Measurements from ENCODE around the gene TRIM2. TPM values are rescaled to one million over a fixed set of nuclear protein-coding genes. Genes with fewer than 3 reads are reported as not detected.

The TRIM2 gene
- total RNA-seq, 1 experiment from 2014 or later = 49.6 TPM

GRCh38 chr4:153371701-153372234 lies 167.5 kb downstream of the TRIM2 start:
- CTCF ChIA-PET = no interaction called here
- intact Hi-C loops (cut with micrococcal nuclease; ENCODE audit: unreplicated experiment) = no loop called here
- no peaks in the 10 kb centered on the region for H3K27me3 Mint-ChIP-seq (ENCODE audit: unreplicated experiment)
- no peak for DNase-seq
- BruUV-seq (replicated peaks) = no TSS peak
- no peak overlapping the region for H3K27ac Mint-ChIP-seq (ENCODE audit: unreplicated experiment)
- TF ChIP-seq CTCF (IDR thresholded peaks at IDR 0.05; ENCODE audit: unreplicated experiment) = no peak
- H3K4me1 Mint-ChIP-seq (ENCODE audit: low read depth, unreplicated experiment) = no peaks in the 10 kb centered on the region
- H3K36me3 Mint-ChIP-seq (ENCODE audit: insufficient read depth, unreplicated experiment) = no peaks in the 10 kb centered on the region
- H3K4me3 Mint-ChIP-seq (ENCODE audit: low read depth, unreplicated experiment) = no peak overlapping the region
- no peaks in the 10 kb centered on the region for H3K9me3 Mint-ChIP-seq (ENCODE audit: low read depth, unreplicated experiment)

- TF ChIP-seq CTCF (IDR thresholded peaks at IDR 0.05; ENCODE audit: unreplicated experiment) = no peak
- Mint-ChIP-seq H3K27ac (ENCODE audit: unreplicated experiment) (no peak overlapping the region), H3K4me3 (ENCODE audit: low read depth, unreplicated experiment) (no peak overlapping the region), H3K9me3 (ENCODE audit: low read depth, unreplicated experiment) (no peaks in the 10 kb centered on the region), H3K4me1 (ENCODE audit: low read depth, unreplicated experiment) (no peaks in the 10 kb centered on the region), H3K27me3 (ENCODE audit: unreplicated experiment) (no peaks in the 10 kb centered on the region), H3K36me3 (ENCODE audit: insufficient read depth, unreplicated experiment) (no peaks in the 10 kb centered on the region)
- no peak for DNase-seq
- CTCF ChIA-PET = no interaction called here
- intact Hi-C loops (cut with micrococcal nuclease; ENCODE audit: unreplicated experiment) = no loop called here
- no TSS peak for BruUV-seq (replicated peaks)
These were observed 168.8 kb downstream of the TRIM2 start for GRCh38 chr4:153372967-153373562.

- no peak overlapping the region for H3K27ac Mint-ChIP-seq (ENCODE audit: unreplicated experiment)
- no peaks in the 10 kb centered on the region for H3K36me3 Mint-ChIP-seq (ENCODE audit: insufficient read depth, unreplicated experiment)
- no peaks in the 10 kb centered on the region for H3K27me3 Mint-ChIP-seq (ENCODE audit: unreplicated experiment)
- no TSS peak for BruUV-seq (replicated peaks)
- CTCF ChIA-PET = interaction anchor here (0.7 kb wide), 1 partner anchor 40 kb away, joined by 4 read pairs; no protein-coding TSS in a partner anchor
- intact Hi-C loops (cut with micrococcal nuclease; ENCODE audit: unreplicated experiment) = no loop called here
- H3K4me1 Mint-ChIP-seq (ENCODE audit: low read depth, unreplicated experiment) = no peaks in the 10 kb centered on the region
- no peak overlapping the region for H3K4me3 Mint-ChIP-seq (ENCODE audit: low read depth, unreplicated experiment)
- no peak for DNase-seq
- TF ChIP-seq CTCF (IDR thresholded peaks at IDR 0.05; ENCODE audit: unreplicated experiment) = no peak
- H3K9me3 Mint-ChIP-seq (ENCODE audit: low read depth, unreplicated experiment) = no peaks in the 10 kb centered on the region
These were observed 170.2 kb downstream of the TRIM2 start for GRCh38 chr4:153374442-153374841.

- no TSS peak for BruUV-seq (replicated peaks)
These were observed 171.1 kb downstream of the TRIM2 start for GRCh38 chr4:153375303-153375702.

More at GRCh38 chr4:153375303-153375702, 171.1 kb downstream of the TRIM2 start:
- Mint-ChIP-seq H3K4me3 (ENCODE audit: low read depth, unreplicated experiment) (no peak overlapping the region), H3K27me3 (ENCODE audit: unreplicated experiment) (no peaks in the 10 kb centered on the region), H3K4me1 (ENCODE audit: low read depth, unreplicated experiment) (no peaks in the 10 kb centered on the region), H3K9me3 (ENCODE audit: low read depth, unreplicated experiment) (no peaks in the 10 kb centered on the region), H3K36me3 (ENCODE audit: insufficient read depth, unreplicated experiment) (no peaks in the 10 kb centered on the region), H3K27ac (ENCODE audit: unreplicated experiment) (no peak overlapping the region)
- intact Hi-C loops (cut with micrococcal nuclease; ENCODE audit: unreplicated experiment) = no loop called here
- CTCF ChIA-PET = no interaction called here
- no peak for DNase-seq
- no peak for TF ChIP-seq CTCF (IDR thresholded peaks at IDR 0.05; ENCODE audit: unreplicated experiment)
